OCI-LY7 (cell line): ENCODE measurements around the gene GLIS1. TPM values are rescaled to one million over a fixed set of nuclear protein-coding genes. Genes with fewer than 3 reads are reported as not detected.

Experiments used
- BruUV-seq: library from RNA; stranded (reverse); fragments of 400-500 nt; replicated peaks from 2 replicates; lab custom pipeline; 2021; lab: Mats Ljungman, UMichigan
- CTCF ChIA-PET: fragments of 300-600 bp; sonication (Branson Sonifier 250); formaldehyde crosslinking; loops from one replicate; lab custom pipeline; 2022; ENCODE audit warnings: antibody characterized with exemption; ENCODE audit not compliant: unreplicated experiment; lab: Charles Lee
- POLR2A ChIA-PET: fragments of 300-600 bp; sonication (Branson Sonifier 250); formaldehyde crosslinking; loops from one replicate; lab custom pipeline; 2022; ENCODE audit warnings: antibody characterized with exemption; lab: Charles Lee
- DNase-seq: peaks from one replicate; pipeline ENCODE4 v3.0.0-alpha.2; 2015; ENCODE audit warnings: low spot score
- H2AFZ ChIP-seq: fragments of 200-600 bp; sonication (generic), shearing (Covaris generic); 2 replicates; pipeline ENCODE4 v1.6.1; 2014; ENCODE audit warnings: mild to moderate bottlenecking, antibody characterized with exemption, low read length, moderate library complexity
- H3K27ac ChIP-seq: fragments of 200-600 bp; sonication (generic); 2 replicates; pipeline ENCODE4 v1.5.1; 2014; ENCODE audit warnings: mixed run types, low read depth, mild to moderate bottlenecking, moderate library complexity, low read length, inconsistent platforms; ENCODE audit not compliant: poor library complexity, severe bottlenecking
- H3K36me3 ChIP-seq: fragments of 200-600 bp; sonication (generic); 2 replicates; pipeline ENCODE4 v1.6.1; 2014; ENCODE audit warnings: mild to moderate bottlenecking, antibody characterized with exemption, low read length, moderate library complexity, mixed read lengths; ENCODE audit not compliant: insufficient read depth
- H3K4me1 ChIP-seq: fragments of 200-600 bp; sonication (generic); 2 replicates; pipeline ENCODE4 v1.5.1; 2014; ENCODE audit warnings: mild to moderate bottlenecking, low read length; ENCODE audit not compliant: insufficient read depth, poor library complexity, severe bottlenecking
- H3K4me2 ChIP-seq: fragments of 200-600 bp; sonication (generic); 2 replicates; pipeline ENCODE4 v1.6.1; 2014; ENCODE audit warnings: mild to moderate bottlenecking, low read length
- H3K4me3 ChIP-seq: fragments of 200-600 bp; sonication (generic); 2 replicates; pipeline ENCODE4 v1.5.1; 2014; ENCODE audit warnings: mild to moderate bottlenecking, low read depth, low read length; ENCODE audit not compliant: poor library complexity, severe bottlenecking
- H3K79me2 ChIP-seq: fragments of 200-600 bp; sonication (generic); 2 replicates; pipeline ENCODE4 v1.6.1; 2016; ENCODE audit warnings: low read depth, mild to moderate bottlenecking, low read length, moderate library complexity, mixed read lengths; ENCODE audit not compliant: insufficient read depth
- H3K9me2 ChIP-seq: fragments of 200-600 bp; sonication (generic); 2 replicates; pipeline ENCODE4 v1.6.1; 2016; ENCODE audit warnings: mild to moderate bottlenecking, low read length, mixed read lengths; ENCODE audit not compliant: insufficient read depth
- H3K9me3 ChIP-seq: fragments of 200-600 bp; sonication (generic); 2 replicates; pipeline ENCODE4 v1.6.1; 2014; ENCODE audit warnings: mild to moderate bottlenecking, mixed run types, low read length, mixed read lengths
- H4K20me1 ChIP-seq: fragments of 200-600 bp; sonication (generic); 2 replicates; pipeline ENCODE4 v1.6.1; 2014; ENCODE audit warnings: mild to moderate bottlenecking, antibody characterized with exemption, low read length, moderate library complexity, mixed read lengths; ENCODE audit not compliant: insufficient read depth
- EZH2phosphoT487 ChIP-seq: fragments of 200-600 bp; sonication (generic); IDR thresholded peaks from 2 replicates; pipeline ENCODE4 v1.6.1; 2018; ENCODE audit warnings: low read depth, borderline replicate concordance, mild to moderate bottlenecking, mixed run types, antibody characterized with exemption, low read length, moderate library complexity, mixed read lengths
- intact Hi-C: fragments of 100-400 bp; cut with micrococcal nuclease; formaldehyde crosslinking; loops from one replicate; pipeline ENCODE4 v1.10.0; 2022; ENCODE audit not compliant: unreplicated experiment
- total RNA-seq, 2 experiments: library from RNA; depleted of rRNA in 1 of 2; stranded (reverse); fragments of >200 nt in 1 of 2; shearing (Covaris generic) in 1 of 2; gene quantifications; 2 replicates each; pipeline ENCODE4 v1.2.3, GENCODE V29; 2014 to 2022
- TF ChIP-seq, protein P1 (sequence below): fragments of 200-600 bp; sonication (generic); conservative IDR thresholded peaks from 2 replicates; pipeline ENCODE4 v1.5.1; 2014; ENCODE audit warnings: mild to moderate bottlenecking, antibody characterized with exemption, low read length, moderate library complexity, mixed read lengths

Gene GLIS1
- total RNA-seq, 2 experiments from 2014 or later = not detected

GRCh38 chr1:53585129-53585528 is 153.8 kb downstream of the GLIS1 start:
- peak; percentile 53 for DNase-seq
- peak overlapping the region; percentile 18 for H3K4me2 ChIP-seq
- no peak overlapping the region for H3K4me3 ChIP-seq
- no peaks in the 10 kb centered on the region for H3K9me3 ChIP-seq
- intact Hi-C loops = no loop called here
- CTCF ChIA-PET = no interaction called here
- H2AFZ ChIP-seq = 0 out of 2 replicates have a peak overlapping the region, but pooled peaks have one; percentile 9
- no peaks in the 10 kb centered on the region for H3K36me3 ChIP-seq
- TF ChIP-seq EZH2phosphoT487 = no peak
- TF ChIP-seq, protein P1, sequence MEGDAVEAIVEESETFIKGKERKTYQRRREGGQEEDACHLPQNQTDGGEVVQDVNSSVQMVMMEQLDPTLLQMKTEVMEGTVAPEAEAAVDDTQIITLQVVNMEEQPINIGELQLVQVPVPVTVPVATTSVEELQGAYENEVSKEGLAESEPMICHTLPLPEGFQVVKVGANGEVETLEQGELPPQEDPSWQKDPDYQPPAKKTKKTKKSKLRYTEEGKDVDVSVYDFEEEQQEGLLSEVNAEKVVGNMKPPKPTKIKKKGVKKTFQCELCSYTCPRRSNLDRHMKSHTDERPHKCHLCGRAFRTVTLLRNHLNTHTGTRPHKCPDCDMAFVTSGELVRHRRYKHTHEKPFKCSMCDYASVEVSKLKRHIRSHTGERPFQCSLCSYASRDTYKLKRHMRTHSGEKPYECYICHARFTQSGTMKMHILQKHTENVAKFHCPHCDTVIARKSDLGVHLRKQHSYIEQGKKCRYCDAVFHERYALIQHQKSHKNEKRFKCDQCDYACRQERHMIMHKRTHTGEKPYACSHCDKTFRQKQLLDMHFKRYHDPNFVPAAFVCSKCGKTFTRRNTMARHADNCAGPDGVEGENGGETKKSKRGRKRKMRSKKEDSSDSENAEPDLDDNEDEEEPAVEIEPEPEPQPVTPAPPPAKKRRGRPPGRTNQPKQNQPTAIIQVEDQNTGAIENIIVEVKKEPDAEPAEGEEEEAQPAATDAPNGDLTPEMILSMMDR = no peak
- no peak overlapping the region for H3K27ac ChIP-seq
- H4K20me1 ChIP-seq = no peaks in the 10 kb centered on the region
- H3K79me2 ChIP-seq = no peaks in the 10 kb centered on the region
- no peaks in the 10 kb centered on the region for H3K9me2 ChIP-seq
- H3K4me1 ChIP-seq = peaks cover 11% of the 10 kb centered on the region
- POLR2A ChIA-PET = no interaction called here
- BruUV-seq = no TSS peak

GRCh38 chr1:53584777-53585107 is 154.2 kb downstream of the GLIS1 start:
- H3K4me2 ChIP-seq = peak overlapping the region; percentile 18
- no peaks in the 10 kb centered on the region for H3K9me3 ChIP-seq
- H3K4me3 ChIP-seq = no peak overlapping the region
- POLR2A ChIA-PET = no interaction called here
- CTCF ChIA-PET = no interaction called here
- no peaks in the 10 kb centered on the region for H3K36me3 ChIP-seq
- no peaks in the 10 kb centered on the region for H4K20me1 ChIP-seq
- TF ChIP-seq EZH2phosphoT487 = no peak
- TF ChIP-seq, protein P1 = no peak
- H3K9me2 ChIP-seq = no peaks in the 10 kb centered on the region
- no peaks in the 10 kb centered on the region for H3K79me2 ChIP-seq
- BruUV-seq = no TSS peak
- no peak overlapping the region for H3K27ac ChIP-seq
- 0 out of 2 replicates have a peak overlapping the region, but pooled peaks have one; percentile 9 for H2AFZ ChIP-seq
- DNase-seq = peak; percentile 18
- intact Hi-C loops = no loop called here
- H3K4me1 ChIP-seq = peaks cover 11% of the 10 kb centered on the region

DNA sequence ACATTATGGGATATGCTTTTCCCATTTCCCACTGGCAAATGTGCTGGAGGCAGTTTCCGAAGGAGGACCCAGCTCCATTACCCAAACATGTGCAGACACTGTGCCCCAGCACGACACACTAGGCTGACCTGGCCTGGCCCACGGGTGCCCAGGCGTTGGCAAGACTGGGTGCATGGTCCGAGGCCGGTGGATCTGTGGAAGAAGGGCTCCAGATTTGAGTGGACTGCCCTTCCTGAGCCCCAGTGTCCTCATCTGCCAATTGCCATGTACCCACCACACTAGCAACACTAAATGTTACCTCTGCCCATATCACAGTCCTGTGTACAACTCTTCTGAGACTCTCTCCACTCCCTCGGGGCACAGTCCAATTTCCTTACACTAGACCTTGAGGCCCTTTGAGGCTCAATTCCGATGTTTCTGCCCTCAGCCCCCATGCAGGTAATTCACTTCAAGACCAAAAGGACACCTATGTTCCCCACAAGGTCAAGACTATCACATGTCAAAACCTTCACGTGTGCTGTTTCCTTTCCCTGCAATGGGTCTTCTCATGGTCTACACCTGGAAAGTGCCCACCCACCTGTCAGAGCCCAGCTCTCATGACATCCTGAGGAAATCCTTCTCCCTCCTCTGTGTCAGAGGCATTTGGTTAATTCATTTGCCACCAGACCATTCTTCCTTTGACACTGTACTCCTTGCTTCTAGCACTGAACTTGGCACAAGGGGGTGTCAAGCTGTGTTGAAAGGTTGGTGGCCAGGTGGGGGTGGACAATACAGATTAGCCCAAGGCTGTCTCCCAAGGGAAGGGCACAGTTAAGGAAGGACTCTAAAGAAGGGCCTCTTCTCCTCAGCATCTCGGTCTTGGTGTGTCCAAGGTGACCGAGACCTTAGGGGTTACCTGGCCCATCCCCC is 154.8 kb downstream of the GLIS1 start:
- Histone ChIP-seq H3K4me2 (no peak overlapping the region), H3K4me1 (peaks cover 11% of the 10 kb centered on the region), H3K4me3 (no peak overlapping the region), H3K79me2 (no peaks in the 10 kb centered on the region), H2AFZ (no peak overlapping the region), H3K9me2 (no peaks in the 10 kb centered on the region), H4K20me1 (no peaks in the 10 kb centered on the region), H3K9me3 (no peaks in the 10 kb centered on the region), H3K27ac (no peak overlapping the region), H3K36me3 (no peaks in the 10 kb centered on the region)
- ChIA-PET CTCF (no interaction called here), POLR2A (no interaction called here)
- intact Hi-C loops = no loop called here
- TF ChIP-seq EZH2phosphoT487 = no peak
- TF ChIP-seq, protein P1 = no peak
- no TSS peak for BruUV-seq
- DNase-seq = no peak
